RWPE2 (cell line): Measurements from ENCODE around the gene COMMD10.

Source experiments
- ATAC-seq: fragments of 200-7000 bp; cut with Tn5 transposase; 3 replicates; pipeline ENCODE4 v1.9.1; 2021; ENCODE audit warnings: low read depth
- DNase-seq: peaks from one replicate; pipeline ENCODE4 v3.0.0-alpha.2; 2020; ENCODE audit warnings: low spot score
- H3K27ac ChIP-seq: fragments of 450-650 bp; 2 replicates; pipeline ENCODE4 v1.5.1; 2017; ENCODE audit warnings: mild to moderate bottlenecking; ENCODE audit not compliant: poor library complexity, severe bottlenecking
- H3K27me3 ChIP-seq: fragments of 250-450 bp; sonication (Bioruptor Pico); 2 replicates; pipeline ENCODE4 v1.5.1; 2021; ENCODE audit warnings: mild to moderate bottlenecking, moderate library complexity; ENCODE audit not compliant: insufficient read depth, poor library complexity, severe bottlenecking
- H3K36me3 ChIP-seq: fragments of 250-450 bp; sonication (Bioruptor Pico); 2 replicates; pipeline ENCODE4 v1.5.1; 2020; ENCODE audit warnings: low read depth, mild to moderate bottlenecking, moderate library complexity
- H3K4me1 ChIP-seq: fragments of 250-450 bp; sonication (Bioruptor Pico); 2 replicates; pipeline ENCODE4 v1.5.1; 2021; ENCODE audit warnings: mild to moderate bottlenecking, moderate library complexity; ENCODE audit not compliant: insufficient read depth, poor library complexity, severe bottlenecking
- H3K4me3 ChIP-seq: fragments of 250-450 bp; sonication (Bioruptor Pico); 2 replicates; pipeline ENCODE4 v1.5.1; 2021; ENCODE audit warnings: mild to moderate bottlenecking, moderate library complexity; ENCODE audit not compliant: severe bottlenecking
- H3K9me3 ChIP-seq: fragments of 250-450 bp; sonication (Bioruptor Pico); 2 replicates; pipeline ENCODE4 v1.5.1; 2021; ENCODE audit warnings: mild to moderate bottlenecking, moderate library complexity; ENCODE audit not compliant: severe bottlenecking
- TF ChIP-seq, protein P1 (sequence below): fragments of 450-650 bp; IDR thresholded peaks from one replicate; pipeline ENCODE4 v1.5.1; 2017; ENCODE audit warnings: mild to moderate bottlenecking, moderate library complexity; ENCODE audit not compliant: poor library complexity, severe bottlenecking

The COMMD10 gene

DNA sequence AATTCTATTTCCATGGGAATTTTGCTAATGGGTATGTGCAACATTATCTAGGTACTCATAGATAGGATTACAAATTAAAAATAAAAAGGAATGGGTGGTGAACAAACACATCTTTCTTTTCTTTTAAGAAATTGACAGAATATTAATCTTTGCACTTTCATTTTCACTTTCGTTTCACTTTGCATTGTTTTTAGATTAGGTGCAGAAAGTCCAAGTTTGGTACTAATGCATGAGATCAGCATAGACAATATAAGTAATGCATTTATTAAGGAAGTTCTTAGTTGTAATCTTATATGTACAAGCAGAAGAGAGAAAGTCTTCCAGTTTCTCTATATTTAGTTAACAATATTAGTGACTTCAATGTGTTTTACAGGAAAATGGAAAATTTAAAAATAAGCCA, 196.5 kb downstream of the COMMD10 start:
- H3K4me1 ChIP-seq = peaks cover 2% of the 10 kb centered on the region
- H3K36me3 ChIP-seq = no peaks in the 10 kb centered on the region
- DNase-seq = no peak
- H3K27me3 ChIP-seq = no peaks in the 10 kb centered on the region
- TF ChIP-seq, protein P1, sequence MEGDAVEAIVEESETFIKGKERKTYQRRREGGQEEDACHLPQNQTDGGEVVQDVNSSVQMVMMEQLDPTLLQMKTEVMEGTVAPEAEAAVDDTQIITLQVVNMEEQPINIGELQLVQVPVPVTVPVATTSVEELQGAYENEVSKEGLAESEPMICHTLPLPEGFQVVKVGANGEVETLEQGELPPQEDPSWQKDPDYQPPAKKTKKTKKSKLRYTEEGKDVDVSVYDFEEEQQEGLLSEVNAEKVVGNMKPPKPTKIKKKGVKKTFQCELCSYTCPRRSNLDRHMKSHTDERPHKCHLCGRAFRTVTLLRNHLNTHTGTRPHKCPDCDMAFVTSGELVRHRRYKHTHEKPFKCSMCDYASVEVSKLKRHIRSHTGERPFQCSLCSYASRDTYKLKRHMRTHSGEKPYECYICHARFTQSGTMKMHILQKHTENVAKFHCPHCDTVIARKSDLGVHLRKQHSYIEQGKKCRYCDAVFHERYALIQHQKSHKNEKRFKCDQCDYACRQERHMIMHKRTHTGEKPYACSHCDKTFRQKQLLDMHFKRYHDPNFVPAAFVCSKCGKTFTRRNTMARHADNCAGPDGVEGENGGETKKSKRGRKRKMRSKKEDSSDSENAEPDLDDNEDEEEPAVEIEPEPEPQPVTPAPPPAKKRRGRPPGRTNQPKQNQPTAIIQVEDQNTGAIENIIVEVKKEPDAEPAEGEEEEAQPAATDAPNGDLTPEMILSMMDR = no peak
- peaks cover 9% of the 10 kb centered on the region for H3K9me3 ChIP-seq
- no peak for ATAC-seq
- no peak overlapping the region for H3K27ac ChIP-seq
- H3K4me3 ChIP-seq = no peak overlapping the region

DNA sequence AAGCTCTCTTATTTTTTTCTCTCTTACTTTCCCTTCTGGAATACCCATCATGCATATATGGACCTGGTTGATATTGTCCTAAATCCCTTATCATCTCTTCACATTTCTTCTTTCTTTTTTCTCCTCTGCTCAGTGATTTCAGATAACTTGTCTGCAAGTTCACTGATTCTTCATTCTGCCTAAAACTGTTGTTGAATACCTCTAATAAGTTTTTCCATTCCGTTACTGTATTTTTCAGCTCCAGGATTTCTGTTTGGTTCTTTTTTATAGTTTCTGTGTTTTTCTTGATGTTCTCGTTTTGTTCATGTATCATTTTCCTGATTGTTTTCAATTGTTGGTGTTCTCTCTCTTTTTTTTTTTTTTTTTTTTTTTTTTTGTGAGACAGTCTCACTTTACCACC, 203.7 kb downstream of the COMMD10 start:
- Histone ChIP-seq H3K36me3 (peaks cover 6% of the 10 kb centered on the region), H3K27me3 (no peaks in the 10 kb centered on the region), H3K4me3 (no peak overlapping the region), H3K4me1 (no peaks in the 10 kb centered on the region), H3K9me3 (no peaks in the 10 kb centered on the region), H3K27ac (no peak overlapping the region)
- TF ChIP-seq, protein P1 = no peak
- no peak for DNase-seq
- ATAC-seq = no peak

DNA sequence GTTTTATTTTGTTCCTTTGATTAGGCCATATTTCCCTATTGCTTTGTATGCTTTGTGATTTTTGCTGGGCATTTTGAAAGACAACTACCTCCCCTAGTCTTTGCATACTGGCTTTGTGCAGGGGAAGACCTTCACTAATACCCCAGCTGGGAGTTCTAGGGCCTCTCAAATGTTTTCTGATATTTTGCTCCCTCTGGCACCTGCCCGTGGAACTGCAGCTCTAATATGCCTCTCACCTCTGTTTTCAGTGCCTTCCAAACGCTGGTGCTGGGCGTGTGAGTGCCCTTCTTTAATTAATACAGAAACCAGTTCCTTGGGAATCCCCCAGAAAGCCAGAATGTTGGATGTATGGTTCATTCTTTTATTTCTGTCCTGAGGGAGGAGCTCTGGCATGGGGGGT, 204.5 kb downstream of the COMMD10 start:
- peaks cover 6% of the 10 kb centered on the region for H3K36me3 ChIP-seq
- no peaks in the 10 kb centered on the region for H3K9me3 ChIP-seq

DNA sequence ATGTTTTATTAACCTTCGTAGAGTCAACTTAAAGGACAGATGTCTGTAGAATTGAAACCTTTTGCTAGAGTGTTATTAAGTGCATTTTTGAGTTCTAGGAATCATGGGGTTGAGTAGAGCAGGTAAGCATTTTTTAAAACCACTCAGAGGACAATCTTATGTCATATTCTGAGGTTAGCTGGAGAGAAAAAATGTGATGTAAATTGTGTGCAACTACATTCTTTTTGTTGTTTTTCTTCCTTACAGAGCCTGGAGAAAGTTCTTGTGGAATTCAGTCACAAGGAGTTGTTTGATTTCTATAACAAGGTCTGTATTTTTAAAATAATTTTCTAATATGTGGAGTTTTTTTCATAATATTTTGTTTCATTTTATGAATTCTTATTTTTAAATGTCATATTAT, 206.4 kb downstream of the COMMD10 start:
- Histone ChIP-seq H3K27me3 (no peaks in the 10 kb centered on the region), H3K4me1 (no peaks in the 10 kb centered on the region), H3K27ac (no peak overlapping the region), H3K4me3 (no peak overlapping the region), H3K9me3 (no peaks in the 10 kb centered on the region), H3K36me3 (peaks cover 6% of the 10 kb centered on the region)
- TF ChIP-seq, protein P1 = no peak
- DNase-seq (no peak), ATAC-seq (no peak)

More for the DNA sequence above, 204.5 kb downstream of the COMMD10 start:
- DNase-seq (no peak), ATAC-seq (no peak)
- TF ChIP-seq, protein P1 = no peak
- H3K4me3 ChIP-seq = no peak overlapping the region
- no peaks in the 10 kb centered on the region for H3K27me3 ChIP-seq
- no peak overlapping the region for H3K27ac ChIP-seq
- no peaks in the 10 kb centered on the region for H3K4me1 ChIP-seq

DNA sequence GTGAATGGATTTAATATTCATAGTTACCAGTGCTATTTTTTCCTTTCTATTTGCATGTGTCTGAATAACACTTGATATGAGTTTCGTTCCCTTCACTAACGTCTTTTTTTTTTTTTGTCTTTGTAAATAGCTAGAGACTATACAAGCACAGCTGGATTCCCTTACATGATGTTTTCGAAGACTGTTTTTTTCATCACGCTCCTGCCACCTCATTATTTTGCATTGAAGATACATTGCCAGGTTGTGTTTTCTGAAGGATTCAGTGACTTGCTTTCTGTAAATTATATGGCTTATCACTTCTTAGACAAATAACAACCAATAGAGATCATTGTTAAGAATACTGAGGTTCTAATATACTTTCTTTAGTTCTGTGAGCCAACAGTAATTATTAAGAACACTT, 207.5 kb downstream of the COMMD10 start:
- Histone ChIP-seq H3K27ac (no peak overlapping the region), H3K9me3 (no peaks in the 10 kb centered on the region), H3K4me3 (no peak overlapping the region), H3K4me1 (no peaks in the 10 kb centered on the region), H3K27me3 (no peaks in the 10 kb centered on the region), H3K36me3 (peaks cover 6% of the 10 kb centered on the region)
- DNase-seq = no peak
- no peak for ATAC-seq
- TF ChIP-seq, protein P1 = no peak
